PC-3 (cell line): Measurements from ENCODE around the gene TMEM107. TPM values are rescaled to one million over a fixed set of nuclear protein-coding genes. Genes with fewer than 3 reads are reported as not detected.
A peak's percentile ranks its signal among the peaks of the same experiment; 100 is the strongest.

Experiments
- ATAC-seq: fragments of 200-7000 bp; cut with Tn5 transposase; 2 replicates; pipeline ENCODE4 v1.9.1; 2020; ENCODE audit warnings: mild to moderate bottlenecking, moderate library complexity
- BruUV-seq: library from RNA; stranded (reverse); fragments of 400-500 nt; replicated peaks from 2 replicates; lab custom pipeline; 2021; lab: Mats Ljungman, UMichigan
- CTCF ChIA-PET: fragments of 300-600 bp; sonication (Branson Sonifier 250); formaldehyde crosslinking; loops from one replicate; lab custom pipeline; 2022; ENCODE audit warnings: antibody characterized with exemption; lab: Charles Lee
- POLR2A ChIA-PET: fragments of 300-600 bp; sonication (Branson Sonifier 250); formaldehyde crosslinking; loops from one replicate; lab custom pipeline; 2022; ENCODE audit warnings: antibody characterized with exemption; ENCODE audit not compliant: unreplicated experiment; lab: Charles Lee
- DNase-seq: peaks from one replicate; pipeline ENCODE4 v3.0.0-alpha.2; 2015
- H2AFZ ChIP-seq: fragments of 300-600 bp; sonication (generic); 2 replicates; pipeline ENCODE4 v1.6.0; 2016; ENCODE audit warnings: antibody characterized with exemption, low read length
- H3F3A ChIP-seq: fragments of 300-600 bp; sonication (generic); one replicate; pipeline ENCODE4 v1.6.0; 2017; ENCODE audit warnings: antibody characterized with exemption, low read length, control low read depth, mild to moderate bottlenecking; ENCODE audit not compliant: unreplicated experiment
- H3K27ac ChIP-seq: fragments of 300-600 bp; sonication (generic); 2 replicates; pipeline ENCODE4 v1.5.1; 2016; ENCODE audit warnings: mild to moderate bottlenecking, low read length
- H3K27me3 ChIP-seq: fragments of 300-600 bp; sonication (generic); 2 replicates; pipeline ENCODE4 v1.6.1; 2016; ENCODE audit warnings: low read length, mixed read lengths
- H3K36me3 ChIP-seq: fragments of 300-600 bp; sonication (generic); 2 replicates; pipeline ENCODE4 v1.6.1; 2016; ENCODE audit warnings: low read depth, mixed run types, low read length, mixed read lengths
- H3K4me1 ChIP-seq: fragments of 300-600 bp; sonication (generic); 2 replicates; pipeline ENCODE4 v1.5.1; 2016; ENCODE audit warnings: low read length; ENCODE audit not compliant: insufficient read depth
- H3K4me2 ChIP-seq: fragments of 300-600 bp; sonication (generic); 2 replicates; pipeline ENCODE4 v1.6.0; 2016; ENCODE audit warnings: low read length
- H3K4me3 ChIP-seq: fragments of 300-600 bp; sonication (generic); 2 replicates; pipeline ENCODE4 v1.5.1; 2016; ENCODE audit warnings: mild to moderate bottlenecking, low read length, mixed read lengths
- H3K79me2 ChIP-seq: fragments of 300-600 bp; sonication (generic); 2 replicates; pipeline ENCODE4 v1.6.1; 2017; ENCODE audit warnings: low read length, mixed read lengths
- H3K9ac ChIP-seq: fragments of 300-600 bp; sonication (generic); 2 replicates; pipeline ENCODE4 v1.6.0; 2016; ENCODE audit warnings: mild to moderate bottlenecking, low read length
- H3K9me2 ChIP-seq: fragments of 300-600 bp; sonication (generic); replicated peaks from 2 replicates; pipeline ENCODE4 v1.6.1; 2016; ENCODE audit warnings: mixed run types, low read length, mixed read lengths
- H3K9me3 ChIP-seq: fragments of 300-600 bp; sonication (generic); 2 replicates; pipeline ENCODE4 v1.6.1; 2016; ENCODE audit warnings: low read length, mixed read lengths
- H4K20me1 ChIP-seq: fragments of 300-600 bp; sonication (generic); 2 replicates; pipeline ENCODE4 v1.6.1; 2016; ENCODE audit warnings: low read length, mixed read lengths
- CTCF ChIP-seq: fragments of 300-600 bp; sonication (generic); conservative IDR thresholded peaks from 2 replicates; pipeline ENCODE4 v1.5.1; 2017; ENCODE audit warnings: antibody characterized with exemption, low read depth, mild to moderate bottlenecking, low read length
- EZH2 ChIP-seq: fragments of 300-600 bp; sonication (generic); IDR thresholded peaks from one replicate; pipeline ENCODE4 v1.6.1; 2017; ENCODE audit warnings: antibody characterized with exemption, mild to moderate bottlenecking, low read length; ENCODE audit not compliant: unreplicated experiment
- EZH2phosphoT487 ChIP-seq: fragments of 300-600 bp; sonication (generic); IDR thresholded peaks from 2 replicates; pipeline ENCODE4 v1.6.1; 2018; ENCODE audit warnings: mild to moderate bottlenecking, antibody characterized with exemption, low read length, borderline replicate concordance
- intact Hi-C: fragments of 100-400 bp; cut with micrococcal nuclease; formaldehyde crosslinking; loops from 2 replicates; pipeline ENCODE4 v1.9.0; 2023
- total RNA-seq: library from RNA; depleted of rRNA; stranded (reverse); fragments of >200 nt; gene quantifications from 2 replicates; pipeline ENCODE4 v1.2.3, GENCODE V29; 2014

The TMEM107 gene
- total RNA-seq, 1 experiment from 2014 or later: 19.0 TPM

- no peaks in the 10 kb centered on the region for H3K27me3 ChIP-seq
- H3K9me3 ChIP-seq: no peaks in the 10 kb centered on the region
- no peak overlapping the region for H3K4me2 ChIP-seq
- no peak overlapping the region for H3K27ac ChIP-seq
- no TSS peak for BruUV-seq
- DNase-seq (no peak), ATAC-seq (no peak)
- TF ChIP-seq CTCF: no peak
- TF ChIP-seq EZH2: no peak
- no peak for TF ChIP-seq EZH2phosphoT487
- H3K9ac ChIP-seq: no peak overlapping the region
- H3K36me3 ChIP-seq: peaks cover 22% of the 10 kb centered on the region
- intact Hi-C loops: no loop called here
- no peak overlapping the region for H2AFZ ChIP-seq
- no peaks in the 10 kb centered on the region for H3K9me2 ChIP-seq
- CTCF ChIA-PET: no interaction called here
- H3F3A ChIP-seq: no peaks in the 10 kb centered on the region
- H3K4me1 ChIP-seq: peaks cover 13% of the 10 kb centered on the region
- H3K79me2 ChIP-seq: peaks cover 35% of the 10 kb centered on the region
- peaks cover 16% of the 10 kb centered on the region for H4K20me1 ChIP-seq
- POLR2A ChIA-PET: no interaction called here
- H3K4me3 ChIP-seq: no peak overlapping the region
Measured at GRCh38 chr17:8206536-8206935, 30.4 kb upstream of the TMEM107 start.

- no peak overlapping the region for H2AFZ ChIP-seq
- DNase-seq: no peak
- H3K27me3 ChIP-seq: no peaks in the 10 kb centered on the region
- peaks cover 31% of the 10 kb centered on the region for H3K79me2 ChIP-seq
- POLR2A ChIA-PET: no interaction called here
- intact Hi-C loops: no loop called here
- H3K9me3 ChIP-seq: no peaks in the 10 kb centered on the region
- H3K9ac ChIP-seq: no peak overlapping the region
- no TSS peak for BruUV-seq
- H3F3A ChIP-seq: no peaks in the 10 kb centered on the region
- H3K27ac ChIP-seq: no peak overlapping the region
- H4K20me1 ChIP-seq: peaks cover 16% of the 10 kb centered on the region
- no peak for ATAC-seq
- no peak overlapping the region for H3K4me3 ChIP-seq
- no peak overlapping the region for H3K4me2 ChIP-seq
- peaks cover 22% of the 10 kb centered on the region for H3K36me3 ChIP-seq
- H3K9me2 ChIP-seq: no peaks in the 10 kb centered on the region
- H3K4me1 ChIP-seq: peaks cover 8% of the 10 kb centered on the region
- CTCF ChIA-PET: no interaction called here
- TF ChIP-seq EZH2phosphoT487 (no peak), CTCF (no peak), EZH2 (no peak)
Measured at GRCh38 chr17:8204761-8205555, 28.8 kb upstream of the TMEM107 start.

- ChIA-PET POLR2A (no interaction called here), CTCF (no interaction called here)
- intact Hi-C loops: no loop called here
- peaks cover 19% of the 10 kb centered on the region for H3K4me1 ChIP-seq
- H2AFZ ChIP-seq: no peak overlapping the region
- no peak overlapping the region for H3K4me2 ChIP-seq
- H3K9me3 ChIP-seq: no peaks in the 10 kb centered on the region
- no peaks in the 10 kb centered on the region for H3F3A ChIP-seq
- H3K27ac ChIP-seq: no peak overlapping the region
- no peak for TF ChIP-seq EZH2
- no peak for TF ChIP-seq CTCF
- no peak for TF ChIP-seq EZH2phosphoT487
- ATAC-seq (no peak), DNase-seq (peak; percentile 42)
- no peaks in the 10 kb centered on the region for H3K36me3 ChIP-seq
- H3K9ac ChIP-seq: no peak overlapping the region
- H3K27me3 ChIP-seq: no peaks in the 10 kb centered on the region
- peaks cover 16% of the 10 kb centered on the region for H3K79me2 ChIP-seq
- H3K4me3 ChIP-seq: no peak overlapping the region
- no TSS peak for BruUV-seq
- H4K20me1 ChIP-seq: no peaks in the 10 kb centered on the region
- H3K9me2 ChIP-seq: no peaks in the 10 kb centered on the region
Measured at GRCh38 chr17:8192070-8192815, 16.1 kb upstream of the TMEM107 start.
